ENCODE results near the gene CISD2. TPM values are rescaled to one million over a fixed set of nuclear protein-coding genes. Genes with fewer than 3 reads are reported as not detected.
"Not testable (repeated sequence)": the region's sequence is repeated elsewhere in the genome, so short reads cannot be mapped to it uniquely, and the experiment has no call there.

The CISD2 gene, protein sequence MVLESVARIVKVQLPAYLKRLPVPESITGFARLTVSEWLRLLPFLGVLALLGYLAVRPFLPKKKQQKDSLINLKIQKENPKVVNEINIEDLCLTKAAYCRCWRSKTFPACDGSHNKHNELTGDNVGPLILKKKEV
- total RNA-seq: 35.2 TPM
- 28.8 TPM for polyA plus RNA-seq
- long read RNA-seq, donor 1, full-length matches to known transcripts: 8 of 8 reads
- long read RNA-seq, donor 1, partial matches to known transcripts: 0 of 8 reads
- long read RNA-seq, donor 1, other reads (novel, unspliced or antisense): 0 of 8 reads
- long read RNA-seq, donor 2: 0 reads
- long read RNA-seq, donor 3, full-length matches to known transcripts: 80 of 86 reads
- long read RNA-seq, donor 3, partial matches to known transcripts: 6 of 86 reads
- long read RNA-seq, donor 3, other reads (novel, unspliced or antisense): 0 of 86 reads
- long read RNA-seq, donor 4, full-length matches to known transcripts: 30 of 30 reads
- long read RNA-seq, donor 4, partial matches to known transcripts: 0 of 30 reads
- long read RNA-seq, donor 4, other reads (novel, unspliced or antisense): 0 of 30 reads
- long read RNA-seq, donor 5, full-length matches to known transcripts: 89 of 89 reads
- long read RNA-seq, donor 5, partial matches to known transcripts: 0 of 89 reads
- long read RNA-seq, donor 5, other reads (novel, unspliced or antisense): 0 of 89 reads
- long read RNA-seq, donor 6, full-length matches to known transcripts: 33 of 33 reads
- long read RNA-seq, donor 6, partial matches to known transcripts: 0 of 33 reads
- long read RNA-seq, donor 6, other reads (novel, unspliced or antisense): 0 of 33 reads
- long read RNA-seq, donor 7, full-length matches to known transcripts: 66 of 90 reads
- long read RNA-seq, donor 7, partial matches to known transcripts: 24 of 90 reads
- long read RNA-seq, donor 7, other reads (novel, unspliced or antisense): 0 of 90 reads
- long read RNA-seq, donor 8, full-length matches to known transcripts: 14 of 14 reads
- long read RNA-seq, donor 8, partial matches to known transcripts: 0 of 14 reads
- long read RNA-seq, donor 8, other reads (novel, unspliced or antisense): 0 of 14 reads
- long read RNA-seq, donor 9, full-length matches to known transcripts: 28 of 28 reads
- long read RNA-seq, donor 9, partial matches to known transcripts: 0 of 28 reads
- long read RNA-seq, donor 9, other reads (novel, unspliced or antisense): 0 of 28 reads
- long read RNA-seq, donor 10, full-length matches to known transcripts: 54 of 54 reads
- long read RNA-seq, donor 10, partial matches to known transcripts: 0 of 54 reads
- long read RNA-seq, donor 10, other reads (novel, unspliced or antisense): 0 of 54 reads

GRCh38 chr4:102868781-102869568 is at the start of gene CISD2:
Gene CISD2, plus strand, starts transcription at chr4:102868992. Its CDS starts 93 bp downstream, at chr4:102869085.
- DNase-seq (ENCODE audit: low read depth in 6 of 9, low spot score in 9 of 9): peak; percentile 79 to 97 (median 92)
- no peaks in the 10 kb centered on the region for H3K9me3 ChIP-seq (ENCODE audit: control insufficient read depth in 2 of 2, insufficient read depth in 1 of 2, low read length in 1 of 2)
- under 1% methylated on average over 71 of the region's 71 CpGs for WGBS
- no peaks in the 10 kb centered on the region for H3K27me3 ChIP-seq (ENCODE audit: control insufficient read depth in 2 of 2, insufficient read depth in 1 of 2, low read length in 1 of 2)
- H3K4me3 ChIP-seq (ENCODE audit: low read length in 2 of 2): peak within 1 kb of the TSS; percentile 60 to 71
- H3K27ac ChIP-seq (ENCODE audit: low read depth in 1 of 2, low read length in 1 of 2): peak within 1 kb of the TSS; percentile 96 to 99
- H3K36me3 ChIP-seq (ENCODE audit: control insufficient read depth in 2 of 2, insufficient read depth in 2 of 2, low read length in 1 of 2): peaks cover 0 to 5% of the 10 kb centered on the region in 2 donors
- peaks cover 7 to 12% of the 10 kb centered on the region in 2 donors for H3K4me1 ChIP-seq (ENCODE audit: control insufficient read depth in 2 of 2, insufficient read depth in 2 of 2, low read length in 2 of 2)

DNA sequence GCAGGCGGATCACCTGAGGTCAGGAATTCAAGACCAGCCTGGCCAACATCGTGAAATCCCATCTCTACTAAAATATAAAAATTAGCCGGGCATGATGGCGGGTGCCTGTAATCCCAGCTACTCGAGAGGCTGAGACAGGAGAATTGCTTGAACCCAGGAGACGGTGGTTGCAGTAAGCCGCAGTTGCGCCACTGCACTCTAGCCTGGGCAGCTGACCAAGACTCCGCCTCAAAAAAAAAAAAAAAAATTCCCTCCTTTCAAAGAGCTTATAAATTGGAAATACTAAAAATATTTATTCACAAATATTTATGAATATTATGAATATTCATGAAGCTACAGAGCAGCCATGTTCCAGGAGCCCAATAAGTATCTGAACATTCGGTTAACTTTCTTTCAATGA is 49.7 kb upstream of the CISD2 start:
- not testable (repeated sequence) for H3K9me3 ChIP-seq (ENCODE audit: control insufficient read depth in 2 of 2, insufficient read depth in 1 of 2, low read length in 1 of 2); H3K27me3 ChIP-seq (ENCODE audit: control insufficient read depth in 2 of 2, insufficient read depth in 1 of 2, low read length in 1 of 2); H3K4me3 ChIP-seq (ENCODE audit: low read length in 2 of 2); H3K27ac ChIP-seq (ENCODE audit: low read depth in 1 of 2, low read length in 1 of 2); DNase-seq (ENCODE audit: low read depth in 6 of 9, low spot score in 9 of 9)
- 94% methylated on average over 10 of the region's 10 CpGs for WGBS
- Histone ChIP-seq H3K4me1 (ENCODE audit: control insufficient read depth in 2 of 2, insufficient read depth in 2 of 2, low read length in 2 of 2) (peaks cover 3 to 13% of the 10 kb centered on the region in 2 donors), H3K36me3 (ENCODE audit: control insufficient read depth in 2 of 2, insufficient read depth in 2 of 2, low read length in 1 of 2) (peaks cover 3 to 57% of the 10 kb centered on the region in 2 donors)

- WGBS: 90% methylated on average over 8 of the region's 8 CpGs
- peak in 1 of 9 donors; percentile 29 for DNase-seq (ENCODE audit: low read depth in 6 of 9, low spot score in 9 of 9)
- peaks cover 3 to 13% of the 10 kb centered on the region in 2 donors for H3K4me1 ChIP-seq (ENCODE audit: control insufficient read depth in 2 of 2, insufficient read depth in 2 of 2, low read length in 2 of 2)
- H3K27me3 ChIP-seq (ENCODE audit: control insufficient read depth in 2 of 2, insufficient read depth in 1 of 2, low read length in 1 of 2): no peaks in the 10 kb centered on the region
- no peak overlapping the region for H3K4me3 ChIP-seq (ENCODE audit: low read length in 2 of 2)
- no peaks in the 10 kb centered on the region for H3K9me3 ChIP-seq (ENCODE audit: control insufficient read depth in 2 of 2, insufficient read depth in 1 of 2, low read length in 1 of 2)
- H3K27ac ChIP-seq (ENCODE audit: low read depth in 1 of 2, low read length in 1 of 2): no peak overlapping the region
- H3K36me3 ChIP-seq (ENCODE audit: control insufficient read depth in 2 of 2, insufficient read depth in 2 of 2, low read length in 1 of 2): peaks cover 3 to 62% of the 10 kb centered on the region in 2 donors
These were observed 49.0 kb upstream of the CISD2 start for GRCh38 chr4:102819588-102820365.

DNA sequence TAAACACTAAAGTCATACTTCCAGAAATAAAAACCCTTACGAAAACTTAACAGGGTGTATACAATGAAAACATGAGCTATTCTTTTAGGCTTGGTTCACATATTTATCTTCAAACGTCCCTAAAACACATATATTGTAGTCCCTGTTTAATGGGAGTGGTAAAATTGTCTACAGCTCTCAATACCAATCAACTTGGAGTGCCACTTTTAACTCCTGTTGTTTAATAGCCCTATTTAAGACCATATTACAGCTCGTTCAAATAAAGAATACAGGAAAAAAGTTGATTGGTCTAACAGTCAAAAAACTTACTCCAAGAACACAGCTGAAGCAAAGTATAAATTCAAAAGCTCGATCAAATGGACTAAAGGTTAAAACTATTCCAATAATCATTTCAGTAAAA is 45.3 kb upstream of the CISD2 start:
- Histone ChIP-seq H3K4me3 (ENCODE audit: low read length in 2 of 2) (peak overlapping the region in 1 of 2 donors; percentile 20), H3K27ac (ENCODE audit: low read depth in 1 of 2, low read length in 1 of 2) (no peak overlapping the region), H3K36me3 (ENCODE audit: control insufficient read depth in 2 of 2, insufficient read depth in 2 of 2, low read length in 1 of 2) (peaks cover 3 to 28% of the 10 kb centered on the region in 2 donors), H3K4me1 (ENCODE audit: control insufficient read depth in 2 of 2, insufficient read depth in 2 of 2, low read length in 2 of 2) (peaks cover 6 to 8% of the 10 kb centered on the region in 2 donors), H3K9me3 (ENCODE audit: control insufficient read depth in 2 of 2, insufficient read depth in 1 of 2, low read length in 1 of 2) (no peaks in the 10 kb centered on the region), H3K27me3 (ENCODE audit: control insufficient read depth in 2 of 2, insufficient read depth in 1 of 2, low read length in 1 of 2) (no peaks in the 10 kb centered on the region)
- DNase-seq (ENCODE audit: low read depth in 6 of 9, low spot score in 9 of 9): no peak
- WGBS: 63% methylated on average over 4 of the region's 4 CpGs

DNA sequence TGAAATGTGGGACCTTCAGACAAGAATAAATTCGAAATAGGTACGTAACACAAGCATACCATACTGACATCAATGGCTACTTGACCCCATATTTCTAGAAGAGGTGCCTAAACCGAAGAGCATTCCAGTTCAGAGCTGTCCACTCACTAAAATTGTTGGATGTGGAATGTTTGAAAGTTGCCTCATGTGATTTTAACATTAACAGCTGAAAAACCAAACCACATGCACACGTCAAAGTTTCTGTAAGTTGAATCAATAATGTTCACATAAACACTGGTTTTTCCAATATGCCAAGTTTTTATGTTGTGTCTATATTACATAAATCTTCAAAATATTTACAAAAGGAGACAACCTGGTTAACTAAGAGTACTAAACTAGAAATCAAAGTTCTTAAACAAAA is 44.9 kb upstream of the CISD2 start:
- WGBS: 68% methylated on average over 4 of the region's 4 CpGs
- Histone ChIP-seq H3K9me3 (ENCODE audit: control insufficient read depth in 2 of 2, insufficient read depth in 1 of 2, low read length in 1 of 2) (no peaks in the 10 kb centered on the region), H3K36me3 (ENCODE audit: control insufficient read depth in 2 of 2, insufficient read depth in 2 of 2, low read length in 1 of 2) (peaks cover 3 to 28% of the 10 kb centered on the region in 2 donors), H3K27ac (ENCODE audit: low read depth in 1 of 2, low read length in 1 of 2) (no peak overlapping the region), H3K27me3 (ENCODE audit: control insufficient read depth in 2 of 2, insufficient read depth in 1 of 2, low read length in 1 of 2) (no peaks in the 10 kb centered on the region), H3K4me3 (ENCODE audit: low read length in 2 of 2) (peak overlapping the region; percentile 20 to 88), H3K4me1 (ENCODE audit: control insufficient read depth in 2 of 2, insufficient read depth in 2 of 2, low read length in 2 of 2) (peaks cover 7 to 8% of the 10 kb centered on the region in 2 donors)
- DNase-seq (ENCODE audit: low read depth in 6 of 9, low spot score in 9 of 9): no peak

DNA sequence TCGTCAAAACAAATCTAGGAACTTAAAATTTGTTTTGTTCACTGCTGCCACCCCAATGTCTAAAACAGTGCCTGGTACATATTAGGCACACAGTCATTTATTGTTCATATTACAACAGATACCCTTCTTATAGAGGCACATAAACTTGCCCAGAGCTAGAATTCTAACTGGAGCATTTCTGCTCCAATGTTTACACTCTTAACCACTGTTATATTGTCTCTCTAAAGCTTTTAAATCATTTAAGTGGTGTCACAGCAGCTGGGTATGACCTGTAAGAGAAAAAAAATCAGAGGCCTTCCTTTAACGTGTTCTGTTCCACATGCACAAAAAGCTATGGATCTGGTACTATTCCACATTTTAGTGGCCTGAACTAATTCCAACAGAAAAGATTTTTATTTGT is 44.4 kb upstream of the CISD2 start:
- WGBS: 30% methylated on average over 2 of the region's 2 CpGs
- peak overlapping the region; percentile 88 to 94 for H3K4me3 ChIP-seq (ENCODE audit: low read length in 2 of 2)
- peaks cover 11 to 12% of the 10 kb centered on the region in 2 donors for H3K4me1 ChIP-seq (ENCODE audit: control insufficient read depth in 2 of 2, insufficient read depth in 2 of 2, low read length in 2 of 2)
- H3K36me3 ChIP-seq (ENCODE audit: control insufficient read depth in 2 of 2, insufficient read depth in 2 of 2, low read length in 1 of 2): peaks cover 3 to 28% of the 10 kb centered on the region in 2 donors
- no peaks in the 10 kb centered on the region for H3K27me3 ChIP-seq (ENCODE audit: control insufficient read depth in 2 of 2, insufficient read depth in 1 of 2, low read length in 1 of 2)
- DNase-seq (ENCODE audit: low read depth in 6 of 9, low spot score in 9 of 9): peak in 1 of 9 donors; percentile 36
- no peaks in the 10 kb centered on the region for H3K9me3 ChIP-seq (ENCODE audit: control insufficient read depth in 2 of 2, insufficient read depth in 1 of 2, low read length in 1 of 2)
- H3K27ac ChIP-seq (ENCODE audit: low read depth in 1 of 2, low read length in 1 of 2): peak overlapping the region in 1 of 2 donors; percentile 21

DNA sequence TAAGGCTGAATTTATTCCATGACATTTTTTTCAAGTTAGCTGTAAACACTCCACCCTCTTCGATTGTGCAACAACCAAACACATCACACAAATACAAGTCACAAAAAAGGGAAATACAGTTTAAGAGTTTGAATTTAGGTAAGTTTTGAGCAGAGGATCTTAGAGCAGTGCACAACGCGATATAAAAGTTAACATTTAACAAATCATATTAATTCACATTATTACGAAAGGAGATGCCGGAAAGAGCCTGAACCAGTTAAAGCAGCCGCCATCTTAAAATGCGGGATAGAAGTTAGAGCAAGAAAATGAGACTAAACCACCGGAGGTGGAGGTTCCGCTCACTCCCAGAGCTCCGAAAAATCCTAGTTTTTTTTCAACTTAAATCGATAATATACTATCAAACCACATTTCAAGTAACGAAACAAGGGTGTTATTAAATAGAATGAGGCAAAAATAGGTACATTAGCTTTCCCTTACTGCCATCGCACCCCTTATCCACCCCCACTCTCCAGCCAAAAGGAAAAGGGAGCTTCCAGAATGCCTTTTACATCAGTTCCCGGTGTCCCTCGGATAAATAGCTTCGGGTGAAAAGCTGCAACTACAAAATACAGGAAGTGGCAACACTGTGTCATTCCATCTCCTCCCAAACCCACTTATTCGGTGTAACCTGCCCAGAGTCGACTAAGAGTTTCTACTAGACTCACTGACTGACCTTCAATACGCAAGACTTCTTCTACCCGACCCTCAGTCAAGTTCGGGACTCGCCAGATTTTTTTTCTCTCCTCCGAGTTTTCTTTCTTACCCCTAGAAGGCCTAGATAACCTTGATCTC is 43.3 kb upstream of the CISD2 start:
- Histone ChIP-seq H3K27ac (ENCODE audit: low read depth in 1 of 2, low read length in 1 of 2) (peak overlapping the region; percentile 100), H3K4me3 (ENCODE audit: low read length in 2 of 2) (peak overlapping the region; percentile 88 to 94), H3K27me3 (ENCODE audit: control insufficient read depth in 2 of 2, insufficient read depth in 1 of 2, low read length in 1 of 2) (no peaks in the 10 kb centered on the region), H3K9me3 (ENCODE audit: control insufficient read depth in 2 of 2, insufficient read depth in 1 of 2, low read length in 1 of 2) (no peaks in the 10 kb centered on the region), H3K4me1 (ENCODE audit: control insufficient read depth in 2 of 2, insufficient read depth in 2 of 2, low read length in 2 of 2) (peaks cover 9 to 12% of the 10 kb centered on the region in 2 donors), H3K36me3 (ENCODE audit: control insufficient read depth in 2 of 2, insufficient read depth in 2 of 2, low read length in 1 of 2) (peaks cover 0 to 17% of the 10 kb centered on the region in 2 donors)
- WGBS: under 1% methylated on average over 23 of the region's 23 CpGs
- DNase-seq (ENCODE audit: low read depth in 6 of 9, low spot score in 9 of 9): peak; percentile 37 to 79 (median 46)
